Limb (tissue), 2 donors: ENCODE measurements around the gene NOVA2.

ENCODE experiments used
- DNase-seq, 2 donors: peaks; one replicate each; pipeline ENCODE4 v3.0.0-alpha.2; 2016; ENCODE audit errors: extremely low spot score in 2 of 2

Gene NOVA2

DNA sequence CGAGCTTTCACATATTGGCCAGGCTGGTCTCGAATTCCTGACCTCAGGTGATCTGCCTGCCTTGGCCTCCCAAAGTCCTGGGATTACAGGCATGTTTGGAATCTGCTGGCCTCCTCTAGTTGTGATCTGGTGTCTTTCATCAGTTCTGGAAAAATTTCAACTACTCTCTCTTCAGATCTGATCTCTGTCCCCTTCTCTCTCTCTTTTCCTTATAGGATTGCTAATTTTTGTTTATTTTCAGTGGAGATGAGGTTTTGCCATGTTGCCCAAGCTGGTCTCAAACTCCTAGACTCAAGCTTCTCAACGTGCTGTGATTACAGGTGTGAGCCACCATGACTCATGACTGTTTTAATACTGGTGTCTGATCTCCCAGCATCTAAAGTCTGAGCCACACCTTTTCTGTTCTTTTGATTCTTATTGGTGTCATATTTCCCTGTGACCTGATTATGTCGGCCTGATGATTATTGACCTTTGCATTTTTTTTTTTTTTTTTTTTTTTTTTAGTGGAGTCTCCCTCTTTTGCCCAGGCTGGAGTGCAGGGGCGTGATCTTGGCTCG lies 48.7 kb downstream of the NOVA2 start:
- no peak for DNase-seq

DNA sequence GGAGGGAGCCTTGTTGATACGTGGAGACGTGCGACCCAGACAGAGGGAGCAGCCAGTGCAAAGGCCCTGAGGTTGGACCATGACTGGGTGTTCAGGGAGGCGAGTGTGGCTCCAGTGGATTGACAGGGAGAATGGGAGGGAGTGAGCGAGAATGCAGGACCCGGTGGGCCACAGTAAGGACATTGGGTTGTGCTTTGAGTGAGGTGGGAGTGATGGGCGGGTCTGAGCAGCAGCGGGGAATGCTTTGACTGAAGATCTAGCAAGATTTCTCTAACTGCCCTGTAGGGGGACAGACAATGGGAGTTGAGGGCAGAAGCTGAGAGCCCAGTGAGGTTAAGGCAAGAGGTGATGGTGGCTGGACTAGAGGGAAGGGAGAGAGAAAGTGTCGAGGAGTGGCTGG lies 51.4 kb downstream of the NOVA2 start:
- no peak for DNase-seq

DNA sequence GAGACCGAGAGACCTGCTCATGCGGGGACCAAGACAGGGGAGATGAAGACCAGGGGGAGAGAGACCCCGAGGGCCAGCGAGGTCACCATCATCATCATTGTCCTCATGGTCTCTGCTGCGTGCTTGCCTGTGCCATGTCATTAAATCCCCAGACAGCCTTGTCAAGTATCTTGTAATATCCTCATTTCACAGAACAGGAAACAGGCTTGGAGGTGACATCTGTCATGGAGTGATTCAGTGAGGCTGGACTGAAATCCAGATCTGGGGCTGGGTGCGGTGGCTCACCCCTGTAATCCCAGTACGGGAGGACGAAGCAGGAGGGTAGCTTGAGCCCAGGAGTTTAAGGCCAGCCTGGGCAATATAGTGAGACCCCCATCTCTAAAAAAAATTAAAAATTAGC lies 53.2 kb downstream of the NOVA2 start:
- DNase-seq, result no peak

- no peak for DNase-seq
Observed at GRCh38 chr19:45919678-45920077, 54.0 kb downstream of the NOVA2 start.

- DNase-seq, result no peak
Observed at GRCh38 chr19:45918721-45919120, 54.9 kb downstream of the NOVA2 start.

DNA sequence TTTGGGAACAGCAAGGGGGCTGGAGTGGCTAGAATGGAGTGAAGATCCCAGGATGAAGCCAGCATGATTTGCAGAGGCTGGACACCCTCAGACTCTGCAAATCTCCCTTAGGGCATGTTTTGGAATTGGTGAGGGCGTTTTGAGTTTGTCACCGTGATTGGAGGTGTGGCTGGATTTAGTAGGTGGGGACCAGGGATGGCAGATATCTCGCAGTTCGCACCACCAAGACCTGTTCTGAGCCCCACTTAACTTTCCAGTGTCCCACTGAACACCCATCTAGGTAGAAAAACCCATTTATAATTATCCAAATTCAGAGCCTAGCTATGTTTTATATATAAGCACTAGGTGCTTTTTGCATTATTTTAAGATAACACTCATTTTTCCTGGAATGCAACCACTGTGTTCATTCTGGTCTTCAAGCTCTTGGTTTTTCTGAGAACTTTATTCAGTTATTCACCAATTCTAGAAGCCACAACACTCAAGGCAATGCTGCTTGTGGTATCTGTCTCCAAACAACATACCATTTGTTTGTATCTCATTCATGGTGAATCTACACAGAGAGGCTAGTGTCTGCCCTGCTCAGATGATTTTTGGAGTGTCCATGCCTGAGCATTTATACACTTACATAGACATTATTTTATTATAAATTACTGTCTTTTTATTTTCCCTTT lies 56.1 kb downstream of the NOVA2 start:
- no peak for DNase-seq

DNA sequence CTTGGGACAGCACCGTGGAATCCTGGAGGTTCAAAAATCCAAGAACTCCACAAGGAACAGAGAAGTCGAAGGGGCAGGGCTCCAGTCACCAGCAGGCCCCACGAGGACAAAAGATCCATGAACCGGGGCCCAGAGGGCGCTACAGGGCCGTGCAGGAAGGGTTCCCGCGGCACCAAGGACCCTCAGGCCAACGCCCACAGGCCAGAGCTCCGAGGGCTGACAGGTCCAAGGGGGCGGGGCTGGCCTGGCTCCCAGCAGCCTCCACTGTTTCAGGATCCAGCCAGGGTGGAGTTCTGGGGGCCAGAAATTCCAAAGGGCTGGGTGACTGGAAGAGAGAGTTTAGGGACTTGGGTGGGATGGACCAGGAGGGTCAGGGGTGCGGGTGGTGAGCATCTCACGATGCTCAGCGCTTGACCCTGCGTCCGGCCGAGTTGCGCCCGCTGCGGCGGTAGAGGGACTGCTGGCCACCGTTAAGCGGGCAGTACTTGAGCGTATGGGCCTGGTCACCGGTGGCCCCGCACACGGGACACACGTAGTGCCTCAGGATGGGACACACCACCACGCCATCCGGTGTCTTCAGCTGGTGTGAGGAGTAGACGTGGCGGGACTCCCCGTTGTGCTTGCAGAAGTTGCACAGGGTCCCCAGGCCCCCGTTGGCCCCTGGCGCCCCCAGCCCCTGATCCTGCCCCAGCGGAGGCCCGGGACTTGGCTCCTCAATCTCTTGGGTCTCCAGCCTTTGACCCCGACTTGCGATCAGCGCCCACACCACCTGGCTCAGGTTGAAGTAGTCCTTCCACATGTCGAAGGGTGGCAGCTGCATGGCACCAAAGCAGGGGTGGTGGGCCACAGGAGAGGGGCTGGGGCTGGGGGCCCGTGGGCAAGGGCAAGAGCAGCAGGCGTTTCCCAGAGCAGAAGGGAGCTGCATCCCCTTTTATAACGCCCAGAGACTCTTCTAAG lies 59.5 kb downstream of the NOVA2 start, which contains the start of gene NANOS2:
Gene NANOS2, minus strand, starts transcription at position 905 of the 957 bp plus-strand sequence. Its CDS starts 85 bp downstream, at position 820.
- DNase-seq, result no peak

DNA sequence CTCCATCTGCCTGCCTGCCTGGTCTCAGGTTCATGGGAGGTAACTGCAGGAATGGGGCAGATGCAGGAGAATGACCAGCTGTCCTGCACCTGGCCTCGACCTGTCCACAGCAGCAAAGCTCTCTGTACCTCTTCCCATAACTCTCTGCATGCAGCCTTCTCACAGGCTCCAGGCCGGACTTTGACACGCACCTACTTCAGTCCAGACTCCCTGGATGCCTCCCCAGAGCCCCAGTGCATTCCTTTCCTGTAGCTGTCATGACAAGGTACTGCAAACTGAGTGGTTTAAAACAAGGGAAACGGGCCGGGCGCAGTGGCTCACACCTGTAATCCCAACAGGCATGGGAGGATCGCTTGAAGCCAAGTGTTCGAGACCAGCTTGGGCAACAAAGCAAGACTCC lies 62.4 kb downstream of the NOVA2 start:
- no peak for DNase-seq

GRCh38 chr19:45908956-45909355 lies 64.7 kb downstream of the NOVA2 start:
- no peak for DNase-seq

- DNase-seq, result no peak
Observed at GRCh38 chr19:45906221-45906620, 67.4 kb downstream of the NOVA2 start.

- DNase-seq, result no peak
Observed at GRCh38 chr19:45905011-45905410, 68.7 kb downstream of the NOVA2 start.

DNA sequence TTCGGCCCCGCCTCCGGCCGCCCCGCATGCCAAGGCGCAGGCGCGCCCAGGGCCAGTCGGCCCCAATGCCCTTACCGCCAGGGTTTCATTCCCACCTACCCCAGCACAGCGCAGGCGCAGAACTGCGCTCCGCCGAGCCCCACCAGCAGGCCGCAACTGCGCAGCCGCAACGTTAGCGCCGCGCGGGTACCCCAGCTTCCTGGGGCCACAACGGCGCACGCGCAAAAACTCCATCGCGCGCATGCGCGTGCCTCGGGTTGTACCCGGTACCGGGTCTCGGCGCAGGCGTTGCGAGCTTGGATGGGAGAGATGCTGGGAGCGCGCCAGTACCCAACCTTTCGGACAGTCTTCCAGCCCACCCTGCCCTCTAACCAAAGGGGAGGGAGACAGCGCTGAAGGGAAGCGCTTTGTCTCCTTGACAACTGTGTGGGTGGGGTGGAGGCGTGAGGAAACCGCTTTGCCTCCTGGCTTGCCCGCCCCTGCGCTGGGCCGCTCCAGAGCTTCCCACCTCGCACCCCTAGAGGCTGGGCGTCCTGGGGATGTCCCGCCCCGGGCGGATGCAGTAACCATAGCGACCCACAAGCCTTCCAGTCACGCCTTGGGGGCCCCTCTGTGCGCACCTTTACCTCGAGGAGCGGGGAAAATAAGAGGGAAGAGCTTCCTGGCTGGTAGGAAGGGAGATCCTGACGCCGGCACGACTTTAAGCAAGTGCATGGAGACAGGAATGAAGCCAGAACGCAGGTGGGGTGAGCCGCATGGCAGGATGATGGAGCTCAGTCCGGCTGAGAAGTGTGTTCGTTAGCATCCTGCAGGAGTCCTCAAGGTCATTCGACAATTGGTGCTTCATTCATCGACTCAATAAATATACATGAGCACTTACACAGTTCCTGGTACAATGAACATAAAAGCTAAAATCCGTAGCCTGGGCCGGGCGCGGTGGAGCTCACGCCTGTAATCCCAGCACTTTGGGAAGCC lies 70.7 kb downstream of the NOVA2 start:
- DNase-seq, result peak; percentile 98 to 100

DNA sequence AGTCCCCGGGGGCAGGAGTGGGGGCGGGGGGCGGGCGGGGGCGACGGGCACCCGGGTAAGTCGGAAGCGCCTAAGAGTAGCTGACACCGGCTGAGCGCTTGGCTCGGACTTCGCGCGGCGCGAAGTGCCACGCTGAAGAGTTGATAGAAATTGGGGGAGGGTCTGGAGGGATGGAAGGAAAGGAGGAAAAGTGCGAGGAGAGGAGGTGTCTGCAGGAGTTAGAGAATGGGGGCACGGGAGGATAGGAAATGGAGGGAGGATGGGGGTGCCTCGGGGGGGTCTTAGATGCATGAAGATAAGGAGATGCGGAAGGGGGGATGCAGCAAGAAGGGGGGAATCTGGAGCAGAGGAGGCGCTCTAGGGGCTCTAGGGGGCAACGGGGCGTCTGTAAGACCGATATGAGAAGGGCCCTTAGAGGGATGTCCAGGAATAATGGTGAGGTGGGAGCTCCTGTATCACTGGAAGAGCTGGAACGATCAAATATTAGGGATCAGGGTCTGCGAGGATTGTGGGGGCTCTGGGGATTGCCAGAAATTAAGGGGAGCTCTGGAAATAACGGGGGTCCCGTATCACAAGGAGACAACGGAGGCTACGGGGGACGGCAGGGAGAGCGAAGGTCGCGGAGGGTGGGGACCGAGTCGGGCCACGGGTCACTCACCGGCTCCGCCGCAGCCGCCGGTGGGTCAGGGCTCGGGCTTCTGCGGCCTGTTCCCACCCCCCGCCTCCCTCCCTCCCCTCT lies 71.6 kb downstream of the NOVA2 start, which contains the start of gene MYPOP:
Gene MYPOP, minus strand, starts transcription at position 702 of the 739 bp plus-strand sequence. CDS start 840 bp downstream, outside the sequence.
- DNase-seq, result peak in 1 of 2 donors; percentile 42

DNA sequence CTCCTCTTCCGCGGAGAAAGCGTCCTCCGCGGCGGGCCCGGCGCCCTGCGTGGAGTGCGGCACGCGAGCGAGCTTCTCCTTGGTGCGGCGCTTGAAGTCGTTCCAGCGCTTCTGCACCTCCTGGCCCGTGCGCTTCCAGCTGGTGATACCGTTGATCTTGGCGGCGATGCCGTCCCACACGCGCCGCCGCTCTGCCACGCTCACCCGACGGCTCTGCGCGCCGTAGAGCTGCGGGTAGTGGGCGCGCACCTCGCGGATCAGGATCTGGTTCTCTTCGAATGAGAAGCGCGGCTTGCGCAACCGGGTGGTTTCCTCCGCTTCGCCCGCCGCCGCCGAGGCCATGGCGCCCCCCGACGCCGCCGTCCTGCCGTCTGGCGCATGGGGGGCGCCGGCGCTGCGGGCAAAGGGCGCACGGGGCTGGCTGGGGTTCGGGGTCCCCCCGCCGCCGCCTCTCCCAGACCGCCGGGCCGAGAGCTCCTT lies 72.2 kb downstream of the NOVA2 start:
- DNase-seq, result peak in 1 of 2 donors; percentile 56

- no peak for DNase-seq
Observed at GRCh38 chr19:45900738-45901431, 72.8 kb downstream of the NOVA2 start.

- no peak for DNase-seq
Observed at GRCh38 chr19:45899919-45900589, 73.6 kb downstream of the NOVA2 start.

- no peak for DNase-seq
Observed at GRCh38 chr19:45899253-45899652, 74.4 kb downstream of the NOVA2 start.

GRCh38 chr19:45897261-45897812 lies 76.3 kb downstream of the NOVA2 start:
- no peak for DNase-seq
